ENCODE measurements around the gene NTN5.
A peak's percentile ranks its signal among the peaks of the same experiment; 100 is the strongest.
"Not testable (repeated sequence)": the region's sequence is repeated elsewhere in the genome, so short reads cannot be mapped to it uniquely, and the experiment has no call there.

The NTN5 gene

GRCh38 chr19:48695743-48696352 lies 23.0 kb upstream of the NTN5 start, which contains the start of gene FUT2:
TSS of gene FUT2 (plus strand) at chr19:48695971. CDS start at chr19:48702957, 6,986 bp downstream.
- peak; percentile 5 for DNase-seq

- not testable (repeated sequence) for DNase-seq
Observed at GRCh38 chr19:48693629-48694028, 20.8 kb upstream of the NTN5 start.

DNA sequence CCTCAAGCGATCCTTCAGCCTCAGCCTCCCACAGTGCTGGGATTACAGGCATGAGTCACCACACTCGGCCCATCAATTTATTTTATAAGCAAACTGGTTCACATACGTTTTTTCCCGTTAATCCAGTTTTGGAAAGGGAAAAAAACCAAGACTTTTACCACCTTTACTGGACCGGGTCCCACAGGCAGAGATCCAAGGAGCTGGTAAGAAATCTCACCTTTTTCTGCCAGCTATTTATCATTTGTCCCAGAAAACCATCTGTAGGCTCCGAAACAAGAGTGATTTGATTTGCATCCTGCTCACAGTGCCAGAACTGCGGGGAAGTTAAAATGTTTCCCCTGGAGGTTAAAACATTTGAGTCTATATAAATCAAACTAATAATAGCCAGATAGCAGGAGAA lies 16.6 kb upstream of the NTN5 start:
- DNase-seq: no peak

GRCh38 chr19:48687776-48688175 lies 15.0 kb upstream of the NTN5 start:
- no peak for DNase-seq

GRCh38 chr19:48686637-48687036 lies 13.8 kb upstream of the NTN5 start:
- DNase-seq: not testable (repeated sequence)

- DNase-seq: no peak
Observed at GRCh38 chr19:48686088-48686487, 13.3 kb upstream of the NTN5 start.

DNA sequence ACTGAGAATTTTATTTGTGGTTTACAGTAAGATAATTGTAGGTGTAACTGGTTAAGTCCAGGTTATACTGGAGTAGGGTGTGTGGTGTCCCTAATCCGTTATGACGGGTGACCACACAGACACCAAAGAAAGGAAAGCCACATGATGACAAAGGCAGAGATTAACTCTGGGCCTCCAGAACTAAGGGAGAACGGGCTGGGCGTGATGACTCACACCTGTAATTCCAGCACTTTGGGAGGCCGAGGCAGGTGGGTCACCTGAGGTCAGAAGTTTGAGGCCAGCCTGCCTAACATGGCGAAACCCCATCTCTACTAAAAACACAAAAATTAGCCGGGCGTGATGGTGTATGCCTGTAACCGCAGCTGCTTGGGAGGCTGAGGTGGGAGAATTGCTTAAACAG lies 12.8 kb upstream of the NTN5 start:
- no peak for DNase-seq

DNA sequence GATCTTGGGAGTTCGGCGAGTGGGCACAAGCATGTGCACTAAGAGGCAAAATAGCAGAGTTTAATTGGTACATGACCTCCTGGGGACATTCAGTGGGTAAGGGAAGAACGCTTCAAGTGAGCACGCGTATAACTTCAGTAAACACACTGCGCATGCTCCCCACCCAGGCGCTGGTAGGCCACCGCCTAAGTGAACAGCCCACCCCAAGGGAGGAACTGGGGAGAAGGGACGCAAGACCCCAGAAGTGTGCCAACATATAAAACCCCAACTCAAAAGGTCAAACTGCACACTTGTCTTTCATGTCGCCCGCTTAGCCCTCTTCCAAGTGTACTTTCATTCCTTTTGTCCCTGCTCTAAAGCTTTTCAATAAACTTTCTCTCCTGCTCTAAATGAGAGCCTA lies 10.5 kb upstream of the NTN5 start:
- no peak for DNase-seq

GRCh38 chr19:48681127-48681470 lies 8.3 kb upstream of the NTN5 start:
- no peak for DNase-seq

- DNase-seq: no peak
Observed at GRCh38 chr19:48680436-48681126, 7.8 kb upstream of the NTN5 start.

- DNase-seq: not testable (repeated sequence)
Observed at GRCh38 chr19:48680006-48680405, 7.2 kb upstream of the NTN5 start.

DNA sequence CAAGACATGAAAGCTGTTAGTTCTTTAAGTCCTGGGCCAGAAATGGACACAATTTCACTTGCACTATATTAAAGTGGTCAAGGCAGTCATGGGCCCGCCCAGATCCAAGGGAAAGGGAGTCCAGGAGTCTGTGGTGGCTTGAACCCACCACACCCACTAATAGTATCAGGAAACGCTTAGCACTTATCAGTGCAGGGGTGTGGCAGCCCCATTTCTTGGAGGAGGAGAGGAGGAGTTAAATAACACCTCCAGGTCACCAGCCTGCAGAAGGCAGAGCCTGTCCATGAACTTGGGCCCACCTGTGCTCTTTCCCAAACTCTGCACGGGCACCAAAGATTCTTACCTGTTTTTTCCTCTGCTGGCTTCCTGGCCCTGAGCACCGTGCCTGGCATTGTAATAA lies 5.4 kb upstream of the NTN5 start:
- DNase-seq: no peak

- no peak for DNase-seq
Observed at GRCh38 chr19:48676887-48677286, 4.1 kb upstream of the NTN5 start.

DNA sequence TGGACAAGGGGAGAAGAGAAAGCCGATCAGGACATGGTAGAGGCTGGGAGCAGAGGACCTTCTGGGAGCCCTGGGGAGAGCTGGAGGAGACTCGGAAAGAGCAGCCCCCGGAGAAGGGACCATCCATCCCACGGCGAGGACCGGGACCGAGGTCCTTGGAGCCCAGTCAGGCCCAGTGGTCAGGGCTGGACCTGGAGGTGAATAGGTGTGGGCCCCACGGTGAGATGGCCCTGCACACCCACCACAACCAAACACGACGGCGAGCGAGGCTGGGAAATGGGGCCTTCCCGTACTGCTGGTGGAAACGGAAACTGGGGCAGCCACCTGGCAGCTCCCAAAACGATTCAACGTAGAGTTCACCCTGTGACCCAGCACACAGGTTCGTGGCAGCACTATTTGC lies 3.7 kb upstream of the NTN5 start:
- no peak for DNase-seq

- no peak for DNase-seq
Observed at GRCh38 chr19:48674921-48675824, 2.4 kb upstream of the NTN5 start.

GRCh38 chr19:48674216-48674809 lies 1.5 kb upstream of the NTN5 start:
- DNase-seq: no peak

GRCh38 chr19:48673436-48674100 lies 751 bp upstream of the NTN5 start:
- no peak for DNase-seq

- no peak for DNase-seq
Observed at GRCh38 chr19:48671446-48671995, 1.3 kb downstream of the NTN5 start.

DNA sequence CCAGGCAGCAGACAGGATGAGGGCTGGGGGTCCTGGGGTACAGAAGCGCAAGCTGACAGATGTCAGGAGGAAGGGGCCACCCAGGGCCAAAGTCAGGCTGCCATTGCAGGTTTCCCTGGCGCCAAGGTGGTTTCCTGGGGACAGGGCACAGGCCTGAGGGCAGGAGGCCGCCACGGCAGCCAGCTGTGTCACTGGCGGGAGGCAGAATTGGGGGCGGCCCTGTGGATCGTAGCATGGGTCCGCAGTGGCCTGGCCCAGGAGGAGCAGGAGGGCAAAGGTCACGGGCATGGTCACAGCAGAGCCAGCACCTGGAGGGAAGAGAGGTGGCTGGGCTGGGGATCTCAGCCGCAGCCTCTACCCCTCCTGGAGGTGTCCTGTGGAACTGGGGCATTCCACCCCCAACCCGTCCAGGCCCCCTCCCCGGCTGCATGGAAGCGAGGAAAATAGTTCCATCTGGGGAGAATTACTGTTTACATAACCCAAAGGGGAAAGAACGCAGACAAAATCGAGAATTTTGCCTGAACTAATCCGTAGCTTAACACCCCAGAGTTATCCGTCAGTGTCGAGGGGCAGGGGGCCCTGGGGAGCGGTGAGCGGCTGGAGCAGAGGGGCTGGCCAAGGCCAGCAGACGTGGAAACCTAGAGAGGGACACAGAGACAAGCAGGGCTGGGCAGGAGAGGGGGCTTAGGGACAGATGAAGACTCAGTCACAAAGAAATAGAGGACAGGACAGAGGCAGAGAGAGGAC lies 1.9 kb downstream of the NTN5 start:
- DNase-seq: no peak

DNA sequence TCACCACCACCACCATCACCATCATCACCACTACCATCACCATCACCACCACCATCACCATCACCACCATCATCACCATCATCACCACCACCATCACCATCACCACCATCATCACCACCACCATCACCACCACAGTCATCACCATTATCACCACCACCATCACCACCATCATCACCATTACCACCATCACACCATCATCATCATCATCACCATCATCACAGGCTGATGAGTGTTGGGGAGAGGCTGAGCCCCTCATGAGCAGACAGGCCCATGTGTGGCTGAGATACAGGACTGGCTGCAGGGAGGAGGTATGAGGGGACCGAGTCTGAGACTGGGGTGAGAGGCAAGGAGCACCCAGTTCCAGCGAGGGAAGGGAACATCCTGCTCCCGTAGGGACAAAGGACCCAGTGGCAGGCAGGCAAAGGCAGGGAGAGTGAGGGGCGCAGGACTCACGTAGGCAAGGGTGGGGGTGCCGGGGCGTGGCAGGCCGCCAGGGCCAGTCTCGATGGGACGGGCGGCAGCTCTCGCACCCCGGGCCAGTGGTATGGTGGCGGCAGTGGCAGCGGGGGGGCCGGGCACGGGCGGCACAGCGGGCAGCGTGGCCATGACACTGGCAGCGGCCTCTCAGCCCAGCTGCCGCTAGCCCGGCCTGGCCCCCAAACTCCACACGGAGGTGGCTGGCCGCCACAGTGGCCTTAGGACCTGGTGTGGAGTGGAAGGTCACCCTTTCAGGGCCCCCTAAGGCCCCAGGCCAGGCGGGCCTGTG lies 2.7 kb downstream of the NTN5 start:
- DNase-seq: no peak

DNA sequence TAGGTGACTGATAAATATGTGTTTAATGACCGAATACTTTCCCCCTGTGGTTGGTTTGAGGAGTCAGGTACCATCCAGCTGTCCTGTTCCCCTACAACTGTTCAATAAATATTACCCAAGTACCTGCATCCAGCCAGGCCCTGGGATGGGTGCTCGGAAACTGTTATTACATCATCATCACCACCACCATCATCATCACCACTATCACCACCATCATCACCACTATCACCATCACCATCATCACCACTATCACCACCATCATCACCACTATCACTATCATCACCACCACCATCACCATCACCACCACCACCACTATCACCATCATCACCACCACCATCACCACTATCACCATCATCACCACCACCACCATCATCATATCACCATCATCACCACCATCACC lies 4.1 kb downstream of the NTN5 start:
- no peak for DNase-seq
